Stimulated activated CD4-positive, alpha-beta T cell treated with anti-CD3 and anti-CD28 coated beads, Interleukin-1b, Interleukin-23, amount 100 ng/mL, for 24 hours (primary cell): ENCODE data around the gene SELENOV.

Experiments used
- DNase-seq, 4 experiments: peaks; one replicate each; pipeline ENCODE4 v3.0.0-alpha.2; 2020; ENCODE audit warnings: low read depth in 4 of 4, low spot score in 1 of 4

SELENOV gene

DNA sequence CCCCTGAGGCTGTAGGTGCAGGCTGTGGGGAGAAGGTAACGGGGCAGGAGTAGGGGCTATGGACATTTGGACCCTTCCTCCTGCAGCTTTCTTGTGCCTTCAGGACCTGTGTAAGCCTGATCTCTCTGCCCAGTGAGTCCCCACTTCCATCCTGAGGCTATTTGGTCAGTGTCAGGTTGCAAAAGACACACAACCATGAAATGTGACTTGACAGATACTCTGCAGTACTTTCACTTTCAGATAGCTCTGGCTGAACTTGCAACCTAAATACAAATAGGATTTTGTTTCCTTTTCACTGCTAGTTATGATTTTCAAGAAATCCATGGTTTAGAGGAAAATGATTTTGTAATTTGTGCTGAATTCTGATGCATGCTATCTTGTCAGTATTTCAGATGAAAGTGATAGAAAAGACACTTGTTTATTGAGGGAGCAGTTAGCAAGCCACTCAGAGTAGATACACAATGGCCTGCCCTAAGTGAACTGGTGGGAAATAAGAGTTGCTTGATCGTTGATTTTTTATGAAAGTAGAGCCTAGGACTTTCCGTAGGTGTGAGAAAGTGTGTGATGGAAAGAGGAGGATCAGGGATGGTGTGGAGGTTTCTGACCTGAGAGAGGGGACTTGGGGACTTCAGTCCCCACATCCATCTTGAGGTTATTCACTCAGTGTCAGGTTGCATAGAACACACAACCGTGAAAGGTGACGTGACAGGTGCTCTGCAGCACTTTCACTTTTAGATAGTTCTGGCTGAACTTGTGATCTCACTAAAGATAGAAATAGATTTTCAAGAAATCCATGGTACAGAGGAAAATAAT, 43.1 kb downstream of the SELENOV start:
- no peak for DNase-seq

DNA sequence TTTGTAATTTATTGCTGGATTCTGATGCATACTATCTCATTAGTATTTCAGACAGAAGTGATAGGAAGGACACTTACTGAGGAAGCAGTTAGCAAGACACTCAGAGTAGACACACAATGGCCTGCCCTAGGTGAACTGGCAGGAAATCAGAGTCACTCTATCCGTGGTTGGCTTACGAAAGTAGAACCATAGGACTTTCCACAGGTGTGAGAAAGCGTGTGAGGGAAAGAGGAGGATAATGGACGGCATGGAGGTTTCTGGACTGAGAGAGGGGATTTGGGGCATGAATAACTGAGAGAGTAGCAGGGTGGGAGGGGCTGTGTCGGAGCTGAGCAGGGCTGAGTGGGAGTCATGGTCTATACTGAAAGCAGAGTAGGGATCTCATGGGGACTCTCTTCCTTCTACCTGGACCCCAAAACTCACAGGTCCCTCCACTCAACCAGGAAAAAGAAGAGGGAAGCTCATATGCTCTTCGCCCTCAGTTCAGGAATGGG, 43.7 kb downstream of the SELENOV start:
- DNase-seq: no peak

DNA sequence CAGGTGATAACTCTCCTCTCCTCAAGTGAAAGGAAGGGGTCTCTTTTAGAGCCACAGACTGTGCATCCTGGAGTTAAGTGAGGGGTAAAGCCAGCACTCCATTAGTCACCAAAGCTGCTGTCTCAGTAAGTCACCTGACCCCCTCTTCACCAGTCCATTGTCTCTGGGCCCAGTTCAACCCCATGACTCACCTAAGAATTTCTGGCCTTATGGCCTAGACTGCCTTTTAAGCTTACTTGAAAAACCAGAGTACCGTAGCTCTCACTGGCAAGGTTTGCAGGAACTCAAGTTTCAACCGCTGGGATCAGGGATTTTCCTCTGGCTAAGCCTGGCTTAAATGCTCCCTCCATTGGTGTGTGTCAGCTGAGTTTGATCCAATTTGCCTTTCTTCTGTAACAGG, 48.5 kb downstream of the SELENOV start:
- DNase-seq: no peak

DNA sequence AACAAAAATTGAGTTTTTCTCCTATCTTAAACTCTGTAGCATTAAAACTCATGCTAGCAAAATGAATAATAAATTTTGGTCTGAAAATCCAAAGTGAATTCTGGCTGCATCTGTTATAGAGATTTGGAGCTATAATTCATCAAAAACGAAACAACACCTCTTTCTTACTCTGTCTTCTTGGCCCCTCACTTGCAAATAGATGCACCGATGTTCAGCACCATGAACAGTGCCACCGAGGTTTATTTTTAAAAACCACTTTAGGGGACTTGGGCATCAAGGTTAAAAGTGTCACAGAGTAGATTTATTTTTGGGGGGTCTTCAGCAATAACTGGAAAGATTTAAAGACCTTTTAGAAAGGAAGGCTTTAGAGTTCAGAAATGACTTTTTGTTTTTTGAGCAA, 51.1 kb downstream of the SELENOV start:
- DNase-seq: no peak

DNA sequence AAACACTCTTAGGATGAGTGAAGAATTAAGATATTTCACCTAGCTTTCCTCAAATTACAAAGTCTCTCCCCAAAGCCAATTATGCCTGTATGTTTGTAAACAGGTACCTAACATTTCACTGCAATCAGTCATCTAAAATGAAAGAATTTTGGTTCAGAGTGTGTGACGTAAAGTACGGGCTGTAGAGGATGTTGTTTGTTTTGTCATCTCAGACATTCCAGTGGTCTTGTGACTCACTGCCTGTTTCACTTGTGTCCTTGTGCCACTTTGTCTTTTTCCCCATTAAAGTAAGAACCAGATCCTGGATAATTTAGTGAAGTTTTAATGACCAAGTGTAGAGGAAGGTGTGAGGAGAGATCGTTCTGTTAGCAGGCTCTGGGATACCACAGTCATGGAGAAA, 53.7 kb downstream of the SELENOV start:
- DNase-seq: no peak
